ENCODE measurements around the gene ILKAP. TPM values are rescaled to one million over a fixed set of nuclear protein-coding genes. Genes with fewer than 3 reads are reported as not detected.

ILKAP gene
- total and polyA plus RNA-seq, 2 donors (not counting 1 experiment from before 2014, with no cell fraction given) = 82.5 to 98.6 TPM

GRCh38 chr2:238180554-238180953 lies 22.9 kb downstream of the ILKAP start:
- intact Hi-C loops (cut with micrococcal nuclease) = no loop called here
- Histone ChIP-seq H3K36me3 (replicated peaks in 1 of 2; ENCODE audit: control extremely low read depth in 1 of 2, control insufficient read depth in 1 of 2, extremely low read depth in 1 of 2, insufficient read depth in 2 of 2, low read length in 1 of 2) (peaks cover 5 to 89% of the 10 kb centered on the region in 2 experiments), H2AFZ (ENCODE audit: insufficient read depth, low read depth, low read length, poor library complexity, severe bottlenecking) (no peak overlapping the region), H4K20me1 (ENCODE audit: control insufficient read depth, insufficient read depth, low read length, poor library complexity, severe bottlenecking) (peaks cover 5% of the 10 kb centered on the region), H3K4me3 (ENCODE audit: control extremely low read depth in 1 of 5, extremely low read depth in 1 of 5, insufficient read depth in 1 of 5, low read depth in 2 of 5, low read length in 4 of 5) (no peak overlapping the region), H3K4me2 (replicated peaks; ENCODE audit: low read depth, low read length, poor library complexity, severe bottlenecking) (no peak overlapping the region), H3K27me3 (replicated peaks in 1 of 4; ENCODE audit: control extremely low read depth in 1 of 4, control insufficient read depth in 3 of 4, insufficient read depth in 4 of 4, low read length in 3 of 4) (no peaks in the 10 kb centered on the region), H3K9me3 (ENCODE audit: control extremely low read depth in 1 of 3, control insufficient read depth in 2 of 3, insufficient read depth in 1 of 3, low read length in 2 of 3) (no peaks in the 10 kb centered on the region), H3K4me1 (ENCODE audit: control insufficient read depth in 2 of 2, insufficient read depth in 2 of 2, low read length in 2 of 2) (no peaks in the 10 kb centered on the region), H3K9ac (ENCODE audit: low read length) (no peak overlapping the region), H3K27ac (ENCODE audit: low read length in 2 of 2) (no peak overlapping the region), H3K79me2 (ENCODE audit: control insufficient read depth, insufficient read depth, low read length) (no peaks in the 10 kb centered on the region)
- WGBS (ENCODE audit: insufficient coverage) = 100% methylated on average over 4 of the region's 5 CpGs
- ChIA-PET CTCF (no interaction called here), POLR2A (no interaction called here)
- H3K4me1 Mint-ChIP-seq = no peaks in the 10 kb centered on the region
- TF ChIP-seq EZH2 (IDR thresholded peaks at IDR 0.05; ENCODE audit: borderline replicate concordance, insufficient read depth, low read depth, low read length, poor library complexity, severe bottlenecking) (no peak), CTCF (IDR thresholded peaks at IDR 0.05) (no peak)
- DNase-seq (no peak), ATAC-seq (ENCODE audit: low read depth) (no peak)
- no peak overlapping the region for H3K4me3 Mint-ChIP-seq
- H3K9me3 Mint-ChIP-seq (ENCODE audit: insufficient read depth) = no peaks in the 10 kb centered on the region
- H3K27ac Mint-ChIP-seq = no peak overlapping the region
- no peaks in the 10 kb centered on the region for H3K27me3 Mint-ChIP-seq

GRCh38 chr2:238176613-238177012 lies 26.9 kb downstream of the ILKAP start:
- ChIA-PET POLR2A (no interaction called here), CTCF (interaction anchor here (0.6 kb wide), 1 partner anchor 89 kb away, joined by 4 read pairs; no protein-coding TSS in a partner anchor)
- Histone ChIP-seq H3K4me1 (ENCODE audit: control insufficient read depth in 2 of 2, insufficient read depth in 2 of 2, low read length in 2 of 2) (no peaks in the 10 kb centered on the region), H3K27ac (ENCODE audit: low read length in 2 of 2) (no peak overlapping the region), H2AFZ (ENCODE audit: insufficient read depth, low read depth, low read length, poor library complexity, severe bottlenecking) (no peak overlapping the region), H4K20me1 (ENCODE audit: control insufficient read depth, insufficient read depth, low read length, poor library complexity, severe bottlenecking) (peaks cover 23% of the 10 kb centered on the region), H3K9ac (ENCODE audit: low read length) (no peak overlapping the region), H3K4me2 (replicated peaks; ENCODE audit: low read depth, low read length, poor library complexity, severe bottlenecking) (no peak overlapping the region), H3K4me3 (ENCODE audit: control extremely low read depth in 1 of 5, extremely low read depth in 1 of 5, insufficient read depth in 1 of 5, low read depth in 2 of 5, low read length in 4 of 5) (no peak overlapping the region), H3K79me2 (ENCODE audit: control insufficient read depth, insufficient read depth, low read length) (no peaks in the 10 kb centered on the region), H3K9me3 (ENCODE audit: control extremely low read depth in 1 of 3, control insufficient read depth in 2 of 3, insufficient read depth in 1 of 3, low read length in 2 of 3) (no peaks in the 10 kb centered on the region), H3K36me3 (replicated peaks in 1 of 2; ENCODE audit: control extremely low read depth in 1 of 2, control insufficient read depth in 1 of 2, extremely low read depth in 1 of 2, insufficient read depth in 2 of 2, low read length in 1 of 2) (peaks cover 2 to 89% of the 10 kb centered on the region in 2 experiments), H3K27me3 (replicated peaks in 1 of 4; ENCODE audit: control extremely low read depth in 1 of 4, control insufficient read depth in 3 of 4, insufficient read depth in 4 of 4, low read length in 3 of 4) (no peaks in the 10 kb centered on the region)
- TF ChIP-seq EZH2 (IDR thresholded peaks at IDR 0.05; ENCODE audit: borderline replicate concordance, insufficient read depth, low read depth, low read length, poor library complexity, severe bottlenecking) (no peak), CTCF (IDR thresholded peaks at IDR 0.05) (no peak)
- Mint-ChIP-seq H3K4me1 (no peaks in the 10 kb centered on the region), H3K9me3 (ENCODE audit: insufficient read depth) (no peaks in the 10 kb centered on the region), H3K4me3 (no peak overlapping the region), H3K27ac (no peak overlapping the region), H3K27me3 (no peaks in the 10 kb centered on the region)
- intact Hi-C loops (cut with micrococcal nuclease) = no loop called here
- ATAC-seq (ENCODE audit: low read depth) (no peak), DNase-seq (no peak)
